Measurements from ENCODE around the gene RAC2.

RAC2 gene

GRCh38 chr22:37275134-37275533 lies 31.1 kb upstream of the RAC2 start:
- Mint-ChIP-seq H3K4me1 (peaks cover 11% of the 10 kb centered on the region), H3K27ac (no peak overlapping the region), H3K4me3 (no peak overlapping the region), H3K27me3 (ENCODE audit: low read depth) (peaks cover 16% of the 10 kb centered on the region), H3K36me3 (ENCODE audit: low read depth) (no peaks in the 10 kb centered on the region), H3K9me3 (no peaks in the 10 kb centered on the region)
- TF ChIP-seq, protein P1, sequence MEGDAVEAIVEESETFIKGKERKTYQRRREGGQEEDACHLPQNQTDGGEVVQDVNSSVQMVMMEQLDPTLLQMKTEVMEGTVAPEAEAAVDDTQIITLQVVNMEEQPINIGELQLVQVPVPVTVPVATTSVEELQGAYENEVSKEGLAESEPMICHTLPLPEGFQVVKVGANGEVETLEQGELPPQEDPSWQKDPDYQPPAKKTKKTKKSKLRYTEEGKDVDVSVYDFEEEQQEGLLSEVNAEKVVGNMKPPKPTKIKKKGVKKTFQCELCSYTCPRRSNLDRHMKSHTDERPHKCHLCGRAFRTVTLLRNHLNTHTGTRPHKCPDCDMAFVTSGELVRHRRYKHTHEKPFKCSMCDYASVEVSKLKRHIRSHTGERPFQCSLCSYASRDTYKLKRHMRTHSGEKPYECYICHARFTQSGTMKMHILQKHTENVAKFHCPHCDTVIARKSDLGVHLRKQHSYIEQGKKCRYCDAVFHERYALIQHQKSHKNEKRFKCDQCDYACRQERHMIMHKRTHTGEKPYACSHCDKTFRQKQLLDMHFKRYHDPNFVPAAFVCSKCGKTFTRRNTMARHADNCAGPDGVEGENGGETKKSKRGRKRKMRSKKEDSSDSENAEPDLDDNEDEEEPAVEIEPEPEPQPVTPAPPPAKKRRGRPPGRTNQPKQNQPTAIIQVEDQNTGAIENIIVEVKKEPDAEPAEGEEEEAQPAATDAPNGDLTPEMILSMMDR (IDR thresholded peaks at IDR 0.05; ENCODE audit: unreplicated experiment in 3 of 3) = no peak

GRCh38 chr22:37274380-37274862 lies 30.4 kb upstream of the RAC2 start:
- peaks cover 9% of the 10 kb centered on the region for H3K27me3 Mint-ChIP-seq (ENCODE audit: low read depth)
- no peak overlapping the region for H3K4me3 Mint-ChIP-seq
- no peaks in the 10 kb centered on the region for H3K9me3 Mint-ChIP-seq
- H3K27ac Mint-ChIP-seq = no peak overlapping the region
- TF ChIP-seq, protein P1 (IDR thresholded peaks at IDR 0.05; ENCODE audit: unreplicated experiment in 3 of 3) = no peak
- no peaks in the 10 kb centered on the region for H3K36me3 Mint-ChIP-seq (ENCODE audit: low read depth)
- H3K4me1 Mint-ChIP-seq = peaks cover 7% of the 10 kb centered on the region

GRCh38 chr22:37273846-37274225 lies 29.8 kb upstream of the RAC2 start:
- peaks cover 5% of the 10 kb centered on the region for H3K4me1 Mint-ChIP-seq
- H3K9me3 Mint-ChIP-seq = no peaks in the 10 kb centered on the region

GRCh38 chr22:37273126-37273845 lies 29.2 kb upstream of the RAC2 start:
- Mint-ChIP-seq H3K27ac (no peak overlapping the region), H3K4me1 (peaks cover 5% of the 10 kb centered on the region), H3K36me3 (ENCODE audit: low read depth) (no peaks in the 10 kb centered on the region), H3K27me3 (ENCODE audit: low read depth) (peaks cover 4% of the 10 kb centered on the region), H3K9me3 (no peaks in the 10 kb centered on the region), H3K4me3 (no peak overlapping the region)
- TF ChIP-seq, protein P1 (IDR thresholded peaks at IDR 0.05; ENCODE audit: unreplicated experiment in 3 of 3) = no peak

More at GRCh38 chr22:37273846-37274225, 29.8 kb upstream of the RAC2 start:
- TF ChIP-seq, protein P1 (IDR thresholded peaks at IDR 0.05; ENCODE audit: unreplicated experiment in 3 of 3) = no peak
- no peaks in the 10 kb centered on the region for H3K36me3 Mint-ChIP-seq (ENCODE audit: low read depth)
- peaks cover 4% of the 10 kb centered on the region for H3K27me3 Mint-ChIP-seq (ENCODE audit: low read depth)
- H3K4me3 Mint-ChIP-seq = no peak overlapping the region
- no peak overlapping the region for H3K27ac Mint-ChIP-seq

DNA sequence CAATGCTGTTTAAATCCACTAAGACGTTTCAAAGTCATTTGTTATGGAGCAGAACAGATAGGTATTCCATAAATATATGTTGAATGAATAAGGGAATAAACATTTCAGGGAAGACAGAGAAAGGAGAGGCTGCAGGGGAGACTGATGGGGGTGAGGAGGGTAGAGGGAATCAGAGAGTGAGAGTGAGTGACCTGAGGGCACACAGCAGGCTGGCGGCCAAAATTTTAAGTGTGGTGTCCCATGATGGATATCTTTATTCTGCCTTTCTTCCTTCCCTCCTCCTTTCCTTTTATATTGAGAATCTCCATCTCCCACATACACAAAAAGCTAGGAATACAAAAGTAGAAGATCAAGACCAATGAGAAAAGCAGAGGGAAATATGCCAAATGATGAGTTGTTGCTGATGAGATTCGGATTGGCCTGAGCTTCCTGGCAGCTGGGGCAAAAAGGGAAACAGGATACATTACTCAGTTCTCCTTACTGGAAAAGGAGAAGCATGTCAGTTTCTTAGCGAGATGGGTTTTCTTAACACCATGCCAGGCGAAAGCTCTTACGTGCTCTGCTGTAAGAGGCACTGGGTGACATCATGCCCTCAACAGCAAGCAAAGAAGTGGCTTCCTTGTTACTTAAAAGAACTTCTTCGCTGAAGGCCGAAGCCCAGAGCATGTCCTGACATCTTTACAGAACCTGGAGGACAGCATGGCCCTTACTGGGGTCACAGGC lies 27.0 kb upstream of the RAC2 start:
- no peaks in the 10 kb centered on the region for H3K9me3 Mint-ChIP-seq
- no peak overlapping the region for H3K4me3 Mint-ChIP-seq
- TF ChIP-seq, protein P1 (IDR thresholded peaks at IDR 0.05; ENCODE audit: unreplicated experiment in 3 of 3) = no peak
- no peaks in the 10 kb centered on the region for H3K36me3 Mint-ChIP-seq (ENCODE audit: low read depth)
- peaks cover 10% of the 10 kb centered on the region for H3K4me1 Mint-ChIP-seq
- H3K27me3 Mint-ChIP-seq (ENCODE audit: low read depth) = peaks cover 7% of the 10 kb centered on the region
- H3K27ac Mint-ChIP-seq = no peak overlapping the region

Measured in nephron (organoid).